Measurements from ENCODE around the gene AP1B1. TPM values are rescaled to one million over a fixed set of nuclear protein-coding genes. Genes with fewer than 3 reads are reported as not detected.
"Not testable (repeated sequence)": the region's sequence is repeated elsewhere in the genome, so short reads cannot be mapped to it uniquely, and the experiment has no call there.

AP1B1 gene
- total and polyA plus RNA-seq, 8 donors: 32.5 to 99.1 (median 36.1) TPM

DNA sequence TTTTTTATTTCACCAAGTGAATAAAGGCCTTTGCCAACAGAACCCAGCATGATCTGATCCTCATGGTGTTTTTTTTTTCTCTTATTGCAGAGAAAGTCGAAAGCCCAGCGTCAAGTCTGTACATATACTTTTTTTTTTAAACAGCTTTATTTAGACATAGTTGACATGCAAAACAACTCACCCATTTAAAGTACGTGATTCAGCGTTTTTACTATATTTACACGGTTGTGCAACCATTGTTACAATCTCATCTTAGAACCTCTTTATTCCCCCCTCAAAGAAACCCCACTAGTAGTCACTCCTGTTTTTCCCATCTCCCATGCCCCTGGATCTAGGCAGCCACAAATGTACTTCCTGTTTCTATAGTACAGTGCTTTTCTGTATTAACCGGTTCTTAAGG, 20.6 kb upstream of the AP1B1 start:
- Histone ChIP-seq H3K27me3 (no peaks in the 10 kb centered on the region), H3K4me3 (no peak overlapping the region), H3K9me3 (no peaks in the 10 kb centered on the region), H3K27ac (no peak overlapping the region), H3K36me3 (no peaks in the 10 kb centered on the region), H3K4me1 (no peaks in the 10 kb centered on the region)
- no peak for DNase-seq
- ATAC-seq: no peak
- intact Hi-C loops (cut with DNase I): no loop called here
- TF ChIP-seq, protein P1, sequence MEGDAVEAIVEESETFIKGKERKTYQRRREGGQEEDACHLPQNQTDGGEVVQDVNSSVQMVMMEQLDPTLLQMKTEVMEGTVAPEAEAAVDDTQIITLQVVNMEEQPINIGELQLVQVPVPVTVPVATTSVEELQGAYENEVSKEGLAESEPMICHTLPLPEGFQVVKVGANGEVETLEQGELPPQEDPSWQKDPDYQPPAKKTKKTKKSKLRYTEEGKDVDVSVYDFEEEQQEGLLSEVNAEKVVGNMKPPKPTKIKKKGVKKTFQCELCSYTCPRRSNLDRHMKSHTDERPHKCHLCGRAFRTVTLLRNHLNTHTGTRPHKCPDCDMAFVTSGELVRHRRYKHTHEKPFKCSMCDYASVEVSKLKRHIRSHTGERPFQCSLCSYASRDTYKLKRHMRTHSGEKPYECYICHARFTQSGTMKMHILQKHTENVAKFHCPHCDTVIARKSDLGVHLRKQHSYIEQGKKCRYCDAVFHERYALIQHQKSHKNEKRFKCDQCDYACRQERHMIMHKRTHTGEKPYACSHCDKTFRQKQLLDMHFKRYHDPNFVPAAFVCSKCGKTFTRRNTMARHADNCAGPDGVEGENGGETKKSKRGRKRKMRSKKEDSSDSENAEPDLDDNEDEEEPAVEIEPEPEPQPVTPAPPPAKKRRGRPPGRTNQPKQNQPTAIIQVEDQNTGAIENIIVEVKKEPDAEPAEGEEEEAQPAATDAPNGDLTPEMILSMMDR (IDR thresholded peaks at IDR 0.05): no peak

GRCh38 chr22:29401538-29401937, 13.2 kb upstream of the AP1B1 start:
- H3K27me3 ChIP-seq; H3K27ac ChIP-seq; H3K9me3 ChIP-seq; H3K36me3 ChIP-seq; H3K4me3 ChIP-seq; H3K4me1 ChIP-seq; intact Hi-C loops (cut with DNase I); ATAC-seq; DNase-seq: not testable (repeated sequence)

DNA sequence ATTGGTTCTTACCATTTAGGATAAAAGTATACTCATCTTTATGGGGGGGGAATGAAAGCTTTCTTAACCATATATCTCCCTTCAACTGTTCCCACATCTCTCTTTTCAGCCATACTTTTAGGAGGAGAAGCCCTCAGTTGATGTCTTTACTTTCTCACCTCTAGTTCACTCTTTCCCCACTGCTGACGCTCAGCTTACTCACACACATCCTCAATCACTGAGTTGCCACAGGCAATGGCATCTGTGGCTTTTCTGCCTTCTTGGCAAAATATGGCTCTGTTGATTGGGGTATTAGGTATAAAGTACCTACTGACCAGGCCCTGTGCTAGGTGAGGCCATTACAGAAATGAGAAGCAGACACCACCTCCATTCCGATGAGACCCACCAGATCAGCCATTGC, 12.2 kb upstream of the AP1B1 start:
- intact Hi-C loops (cut with DNase I): no loop called here

GRCh38 chr22:29397791-29398190, 9.4 kb upstream of the AP1B1 start:
- DNase-seq (no peak), ATAC-seq (no peak)
- no peaks in the 10 kb centered on the region for H3K4me1 ChIP-seq
- no peak overlapping the region for H3K27ac ChIP-seq
- no peaks in the 10 kb centered on the region for H3K9me3 ChIP-seq
- intact Hi-C loops (cut with DNase I): no loop called here
- no peaks in the 10 kb centered on the region for H3K36me3 ChIP-seq
- TF ChIP-seq, protein P1 (IDR thresholded peaks at IDR 0.05): no peak
- no peak overlapping the region for H3K4me3 ChIP-seq
- H3K27me3 ChIP-seq: no peaks in the 10 kb centered on the region

More for the DNA sequence above, 12.2 kb upstream of the AP1B1 start:
- Histone ChIP-seq H3K4me1 (no peaks in the 10 kb centered on the region), H3K36me3 (no peaks in the 10 kb centered on the region), H3K27ac (no peak overlapping the region), H3K9me3 (no peaks in the 10 kb centered on the region), H3K27me3 (no peaks in the 10 kb centered on the region), H3K4me3 (no peak overlapping the region)
- DNase-seq: no peak
- ATAC-seq: no peak
- TF ChIP-seq, protein P1 (IDR thresholded peaks at IDR 0.05): no peak

GRCh38 chr22:29396126-29396525, 7.8 kb upstream of the AP1B1 start:
- no peak overlapping the region for H3K27ac ChIP-seq
- H3K9me3 ChIP-seq: no peaks in the 10 kb centered on the region
- DNase-seq (no peak), ATAC-seq (no peak)
- intact Hi-C loops (cut with DNase I): no loop called here
- no peak overlapping the region for H3K4me3 ChIP-seq
- no peaks in the 10 kb centered on the region for H3K27me3 ChIP-seq
- no peaks in the 10 kb centered on the region for H3K36me3 ChIP-seq
- TF ChIP-seq, protein P1 (IDR thresholded peaks at IDR 0.05): no peak
- no peaks in the 10 kb centered on the region for H3K4me1 ChIP-seq

- peak in 3 of 4 donors; percentile 55 to 84 (median 57) for DNase-seq
- peak; percentile 98 for ATAC-seq
- intact Hi-C loops (cut with DNase I): no loop called here
- TF ChIP-seq, protein P1 (IDR thresholded peaks at IDR 0.05): peak; percentile 44 to 82
- Histone ChIP-seq H3K27me3 (no peaks in the 10 kb centered on the region), H3K27ac (no peak overlapping the region), H3K9me3 (no peaks in the 10 kb centered on the region), H3K4me1 (no peaks in the 10 kb centered on the region), H3K36me3 (no peaks in the 10 kb centered on the region), H3K4me3 (no peak overlapping the region)
These were observed 6.7 kb upstream of the AP1B1 start for GRCh38 chr22:29394931-29395581.
